GM18511 (cell line): ENCODE measurements around the gene TLL2.

Experiments
- ATAC-seq: cut with Tn5 transposase; IDR thresholded peaks from one replicate; pipeline ENCODE4 v1.9.1; 2021; ENCODE audit warnings: mild to moderate bottlenecking, moderate library complexity; ENCODE audit not compliant: unreplicated experiment

TLL2 gene

DNA sequence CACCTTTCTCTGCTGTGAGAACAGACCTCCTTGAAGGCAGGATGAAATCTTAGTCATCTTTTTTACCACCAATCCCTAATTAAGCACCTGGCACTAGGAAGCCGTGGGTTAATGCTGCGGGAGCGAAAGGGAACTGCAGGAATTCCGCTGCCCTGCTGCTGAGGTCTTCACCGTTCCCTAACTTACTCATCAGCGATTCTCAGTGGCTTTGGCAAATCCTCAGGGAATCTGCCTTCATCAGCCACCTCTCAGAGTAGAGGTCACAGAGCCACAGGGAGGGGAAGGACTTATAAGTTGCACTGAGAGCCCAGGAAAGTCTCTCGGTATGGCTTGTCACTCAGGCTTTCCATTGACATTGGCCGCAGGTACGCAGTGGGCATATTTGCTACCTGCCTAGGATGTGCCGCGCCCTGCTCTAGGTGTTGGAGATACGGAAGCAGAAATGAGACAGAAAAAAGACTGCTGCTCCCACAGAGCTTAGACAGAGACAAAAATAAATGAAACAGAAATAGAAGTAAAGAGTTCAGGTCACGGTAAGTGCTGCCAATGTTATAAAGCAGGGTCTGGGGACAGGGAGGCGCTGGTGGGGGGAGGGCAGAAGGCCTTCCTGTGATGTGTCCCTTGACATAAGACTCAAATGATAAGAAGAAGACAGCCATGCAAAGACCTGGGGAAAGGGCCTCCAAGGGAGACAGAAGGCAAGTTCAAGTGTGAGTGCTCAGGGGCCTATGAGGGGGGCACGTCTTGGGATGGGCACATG lies 82.3 kb downstream of the TLL2 start:
- ATAC-seq: no peak

DNA sequence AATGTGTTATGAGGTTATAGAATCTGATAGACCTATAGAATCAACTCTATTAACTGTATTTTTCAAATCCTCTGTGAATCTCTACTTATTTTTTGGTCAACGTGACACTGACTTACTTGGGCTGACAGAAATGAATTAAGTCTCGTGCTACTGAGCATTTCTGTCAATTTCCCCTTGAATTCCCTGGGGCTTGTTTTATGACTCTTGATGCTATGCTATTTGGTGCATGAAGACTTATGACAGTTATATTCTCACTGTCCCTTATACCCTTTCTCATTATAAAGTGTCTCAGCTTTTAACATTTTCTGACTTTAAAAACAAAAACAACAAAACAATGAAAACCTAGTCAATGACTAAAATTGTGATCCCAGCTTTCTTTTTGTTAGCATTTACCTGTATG lies 86.4 kb downstream of the TLL2 start:
- ATAC-seq: no peak

DNA sequence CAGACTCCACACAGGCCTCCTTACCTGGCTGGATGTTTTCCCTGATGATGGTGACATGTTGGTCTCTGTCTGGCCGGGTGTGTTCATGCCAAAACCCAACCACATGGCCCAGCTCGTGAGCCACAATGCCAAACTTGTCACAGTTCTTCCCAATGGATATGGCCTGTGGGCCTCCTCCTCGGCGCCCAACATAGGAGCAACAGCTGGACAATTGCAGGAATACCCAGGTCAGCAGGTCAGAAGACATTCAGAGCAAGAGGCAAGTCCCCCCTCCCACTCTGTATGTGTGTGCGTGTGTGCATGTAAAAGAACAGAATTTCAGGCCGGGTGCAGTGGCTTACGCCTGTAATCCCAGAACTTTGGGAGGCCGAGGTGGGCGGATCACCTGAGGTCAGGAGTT lies 91.2 kb downstream of the TLL2 start:
- no peak for ATAC-seq

DNA sequence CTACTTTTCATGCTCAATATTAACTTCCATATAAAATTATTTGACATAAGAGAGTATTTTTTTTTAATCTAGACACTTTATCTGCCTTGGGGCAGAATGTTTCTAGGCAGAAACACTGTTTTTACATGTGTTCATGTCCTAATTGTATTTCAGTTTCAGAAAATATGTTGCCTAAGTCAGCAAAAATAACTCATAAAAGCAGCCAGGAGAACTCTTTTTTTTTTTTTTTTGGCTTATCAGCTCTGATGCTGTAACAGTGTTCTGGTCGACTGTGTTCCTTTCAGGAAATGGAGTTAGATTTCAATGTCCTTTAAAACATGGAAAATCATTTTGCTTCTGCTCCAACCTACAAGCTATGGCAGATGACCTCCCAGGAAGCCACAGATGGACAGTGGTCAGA lies 91.7 kb downstream of the TLL2 start:
- ATAC-seq: no peak

DNA sequence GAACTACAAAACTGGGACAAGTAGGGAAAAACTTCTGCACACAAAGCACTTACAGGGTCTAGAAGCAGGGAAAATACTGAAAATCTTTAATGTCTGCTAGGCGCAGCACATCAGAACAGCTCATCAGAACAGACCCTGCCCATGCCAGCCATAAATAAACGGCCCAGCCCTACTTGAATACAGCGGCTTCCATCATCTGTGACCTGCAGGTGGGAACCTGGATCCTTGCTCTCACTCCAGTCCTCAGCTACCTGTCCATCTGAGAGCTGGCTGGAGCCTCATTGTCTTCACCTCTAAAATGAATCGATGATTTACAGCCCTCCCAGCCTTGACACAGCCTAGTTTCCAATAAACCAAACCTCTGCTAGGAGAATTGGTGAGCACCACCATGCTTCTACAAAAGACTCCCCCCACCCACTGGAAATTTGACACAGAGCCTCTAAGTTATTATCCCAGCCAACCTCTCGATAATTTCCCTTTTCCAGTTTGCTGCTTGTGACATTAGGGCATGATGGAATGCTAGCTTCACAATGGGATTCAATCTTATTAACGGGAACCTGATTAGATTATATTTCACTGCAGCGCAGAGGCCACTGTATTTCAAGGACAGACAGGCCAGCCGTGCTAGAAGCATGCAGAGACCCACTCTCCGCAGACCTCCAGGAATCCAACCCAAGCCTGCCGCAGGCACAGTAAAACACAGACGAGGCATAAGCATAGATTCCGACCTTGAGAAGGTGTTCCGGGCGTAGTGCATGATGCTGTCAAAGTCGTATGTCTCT lies 93.3 kb downstream of the TLL2 start:
- no peak for ATAC-seq

DNA sequence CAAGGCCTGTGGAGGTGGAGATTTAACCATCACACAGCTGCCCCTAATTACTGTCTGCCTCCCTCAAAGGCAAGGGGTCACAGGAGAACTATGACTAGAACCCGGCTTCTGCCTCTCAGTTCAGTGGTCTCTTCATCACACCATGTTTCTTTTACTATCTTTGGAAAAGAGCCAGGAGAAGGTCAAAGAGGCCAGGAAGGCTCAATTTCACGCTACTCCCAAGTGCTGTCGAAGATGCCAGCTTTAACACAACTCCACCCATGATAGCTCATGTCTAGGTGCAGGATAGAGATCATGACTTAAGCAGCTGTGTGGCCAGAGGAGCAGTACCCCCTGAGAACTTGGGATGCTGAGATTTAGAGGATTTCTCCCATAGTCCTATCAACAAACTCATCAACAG lies 94.4 kb downstream of the TLL2 start:
- no peak for ATAC-seq

DNA sequence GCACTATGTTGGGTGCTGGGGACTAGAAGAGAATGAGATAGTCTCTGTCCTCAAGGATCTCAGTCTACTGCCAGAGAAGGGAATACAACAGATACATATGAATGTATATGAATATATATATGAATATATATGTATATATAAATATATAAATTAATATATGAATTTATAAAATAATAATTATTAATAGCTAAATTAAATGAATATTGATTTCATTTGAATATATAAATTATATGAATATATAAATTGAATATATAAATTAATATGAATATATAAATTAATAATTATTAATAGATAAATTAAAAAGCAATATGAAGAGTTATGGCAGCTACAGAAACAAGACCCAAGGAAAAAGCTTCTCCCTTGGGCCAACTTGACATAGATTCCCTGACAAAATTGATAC lies 95.1 kb downstream of the TLL2 start:
- no peak for ATAC-seq

DNA sequence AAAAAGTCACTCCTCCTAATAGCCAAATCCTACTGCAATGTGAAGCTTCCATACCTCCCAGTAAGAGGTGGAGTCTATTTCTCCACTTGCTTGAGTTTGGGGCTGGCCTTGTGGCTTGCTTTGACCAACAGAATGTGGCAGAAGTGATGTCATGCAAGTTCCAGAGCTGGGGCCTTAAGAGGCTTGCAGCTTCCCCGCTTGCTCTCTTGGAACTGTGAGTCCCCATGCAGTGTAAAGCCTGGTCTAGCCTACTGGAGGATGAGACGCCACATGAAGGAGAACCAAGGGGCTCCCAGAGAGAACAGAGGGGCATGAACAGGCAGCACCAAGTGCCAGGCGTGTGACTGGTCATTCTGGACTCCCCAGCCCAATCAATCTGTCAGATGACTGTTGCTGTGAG lies 96.3 kb downstream of the TLL2 start:
- no peak for ATAC-seq

DNA sequence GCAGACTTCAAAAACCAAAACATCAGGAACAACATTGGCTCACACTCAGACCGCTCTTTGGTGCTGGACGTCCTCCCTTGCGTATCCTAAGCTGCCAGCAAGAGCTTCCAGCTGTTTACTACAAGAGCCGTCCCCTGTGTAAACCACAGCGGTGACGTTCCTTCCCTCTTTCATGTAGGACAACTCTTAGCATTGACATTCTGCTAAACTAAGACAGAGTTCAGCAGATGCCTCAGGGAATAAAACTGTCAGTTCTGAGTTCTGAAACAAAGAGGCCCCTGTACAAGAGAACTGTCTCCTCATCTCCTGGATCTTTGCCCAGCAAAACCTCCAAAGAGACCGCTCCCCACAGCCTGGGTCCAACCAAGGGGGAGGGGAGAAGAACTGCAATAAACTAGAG lies 97.1 kb downstream of the TLL2 start:
- ATAC-seq: no peak

DNA sequence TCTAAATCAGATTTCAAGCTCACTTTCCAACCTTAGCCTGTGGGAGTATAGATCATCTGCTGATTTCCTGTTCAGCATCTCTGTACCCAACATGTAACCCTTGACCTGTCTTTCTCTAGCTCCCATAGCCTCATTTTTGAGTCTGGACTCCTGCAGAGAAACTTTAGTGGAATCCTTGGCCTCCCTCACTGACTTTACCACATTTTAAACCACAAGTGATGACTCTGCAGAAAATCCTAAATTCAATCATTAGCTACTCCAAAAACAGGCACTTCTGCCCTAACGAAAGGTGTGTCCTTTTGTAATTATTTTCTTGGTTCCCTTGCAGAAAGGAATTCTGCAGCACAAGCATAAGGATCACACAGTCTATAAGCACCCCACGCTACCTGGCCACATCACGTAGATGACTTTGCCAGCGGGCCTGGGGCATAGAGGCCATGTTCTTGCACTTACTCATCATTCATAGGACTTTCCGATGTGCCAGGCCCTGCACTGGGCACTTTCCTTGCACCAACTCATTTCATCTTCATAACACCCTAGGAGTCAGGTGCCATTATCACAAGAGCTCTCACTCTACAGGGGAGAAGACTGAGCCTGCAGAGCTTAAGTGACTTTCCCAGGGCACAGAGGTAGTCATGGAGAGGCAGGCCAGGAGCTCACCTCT lies 97.7 kb downstream of the TLL2 start:
- no peak for ATAC-seq

DNA sequence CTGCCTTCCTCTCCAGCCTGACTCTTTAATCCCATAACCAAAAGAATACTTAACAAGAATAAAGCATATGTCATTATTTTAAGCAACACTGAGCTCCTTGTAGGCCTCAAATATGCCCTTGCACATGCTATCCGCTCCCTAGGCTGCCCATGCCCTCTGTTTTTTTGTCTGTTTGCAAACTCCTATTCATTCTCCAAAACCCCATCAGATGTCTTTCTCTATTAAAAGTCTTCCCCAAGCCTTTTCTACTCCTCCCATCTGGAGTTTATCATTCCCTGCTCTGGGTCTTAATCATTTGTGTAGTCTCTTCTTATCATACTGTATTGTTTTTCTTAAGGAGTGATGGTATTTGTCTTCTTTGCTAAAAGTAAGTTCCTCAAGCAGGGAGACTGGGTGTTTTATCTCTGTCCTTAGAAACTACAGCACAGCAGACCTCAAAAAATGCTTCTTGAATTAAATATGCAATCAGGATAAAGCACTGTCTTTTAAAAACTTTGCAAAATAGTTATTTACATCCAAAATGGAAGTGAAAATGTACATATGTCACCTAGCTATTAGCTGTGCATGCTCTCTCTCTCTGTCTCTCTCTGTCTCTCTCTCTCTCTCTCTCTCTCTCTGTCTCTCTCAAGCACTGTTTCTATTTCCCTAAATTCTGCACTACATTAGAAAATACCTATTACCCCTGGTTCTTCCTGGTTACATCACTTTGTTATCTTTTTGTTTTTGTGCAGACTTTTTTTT lies 98.4 kb downstream of the TLL2 start:
- no peak for ATAC-seq

DNA sequence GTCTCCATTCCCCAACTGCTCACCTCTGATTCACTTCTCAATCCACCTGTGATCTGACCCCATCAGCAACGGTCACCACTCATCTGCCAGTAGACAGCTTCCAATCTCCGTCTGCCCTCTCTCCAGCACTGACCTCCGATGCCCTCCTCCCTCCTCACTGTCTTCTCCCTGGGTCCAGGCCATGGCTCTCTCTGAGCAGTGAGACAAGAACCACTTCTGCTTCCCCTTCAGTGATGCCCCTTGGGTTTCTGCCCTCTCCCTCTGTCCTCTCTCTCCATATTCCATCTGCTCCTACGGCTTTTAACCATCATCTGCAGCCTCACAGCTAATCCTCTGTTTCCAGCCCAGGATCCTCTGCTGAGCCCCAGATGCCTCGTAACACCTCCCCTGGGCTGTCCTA lies 99.4 kb downstream of the TLL2 start:
- no peak for ATAC-seq

DNA sequence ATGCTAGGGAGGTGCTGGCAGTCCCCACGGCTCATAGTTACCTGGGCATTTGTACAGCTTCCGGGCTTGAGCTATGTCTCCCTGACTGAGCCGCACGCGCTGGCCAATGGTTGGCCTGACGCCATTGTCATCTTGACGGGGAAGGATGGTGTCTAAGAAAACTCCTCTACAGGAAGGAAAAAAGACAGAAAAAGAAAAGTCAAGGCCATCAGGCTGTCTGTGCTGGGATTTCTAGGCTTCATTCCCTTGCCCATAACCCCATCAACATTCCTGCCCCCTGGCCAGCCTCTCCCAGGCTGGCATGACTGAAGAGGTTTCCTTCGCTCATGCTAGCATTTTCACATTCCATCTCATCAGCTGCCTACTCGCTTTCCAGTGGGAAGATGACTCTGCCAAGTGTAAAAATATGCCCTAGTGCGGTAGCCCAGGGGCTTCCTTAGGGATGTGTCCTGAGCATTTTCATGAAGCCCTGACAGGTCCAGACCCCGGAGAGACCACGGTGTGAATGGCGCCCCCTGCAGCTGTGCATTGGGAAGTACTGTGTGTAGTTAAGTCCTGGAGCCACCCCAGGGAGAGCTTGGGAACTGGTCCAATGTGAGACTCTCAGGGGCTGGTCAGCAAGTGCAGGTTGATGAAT lies 100.5 kb downstream of the TLL2 start:
- ATAC-seq: no peak

DNA sequence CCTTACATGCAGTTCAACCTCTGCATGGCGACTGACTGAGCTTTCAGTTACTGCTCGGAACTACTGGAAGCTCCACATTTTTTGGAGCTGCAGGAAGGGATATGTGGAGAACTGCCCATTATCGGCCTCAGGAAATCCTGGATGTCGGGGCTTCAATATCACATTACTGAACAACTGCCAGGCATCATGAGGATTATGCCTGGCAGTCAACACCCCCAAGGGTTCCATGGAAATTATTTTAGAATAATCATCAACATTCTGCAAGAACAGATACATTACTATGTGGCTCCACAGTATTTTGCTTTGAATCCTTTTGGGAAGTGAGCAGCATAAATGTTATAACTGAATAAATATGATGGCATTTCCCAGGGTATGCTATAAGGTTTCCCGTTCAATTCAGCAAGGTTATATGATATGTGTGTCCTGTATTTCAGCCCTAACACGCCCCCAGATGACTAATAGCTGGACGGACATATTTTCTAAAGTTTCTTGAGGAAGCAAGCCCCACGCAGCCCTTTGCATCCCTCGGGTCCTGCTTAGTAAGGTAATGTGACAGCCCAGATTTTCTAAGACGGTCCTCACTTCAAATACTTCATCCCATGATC lies 101.9 kb downstream of the TLL2 start:
- no peak for ATAC-seq

DNA sequence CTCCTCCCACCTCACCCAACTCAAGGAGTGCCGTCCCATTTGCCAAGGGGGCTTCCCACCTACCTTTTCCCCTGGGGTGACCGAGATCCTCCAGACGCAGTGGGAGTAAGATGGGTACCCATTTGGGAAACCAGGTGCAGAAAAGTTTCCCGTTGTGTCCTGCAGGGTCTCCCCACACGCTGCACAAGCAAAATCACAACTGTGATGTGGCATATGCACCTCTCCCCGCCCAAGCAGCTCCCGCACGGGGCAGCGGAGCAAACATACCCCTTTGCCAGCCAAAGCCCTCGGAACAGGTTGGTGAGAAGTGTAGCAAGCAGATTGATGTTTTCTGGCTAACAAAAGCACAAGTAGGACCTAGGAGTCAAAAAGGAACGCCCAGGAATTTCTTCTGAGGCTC lies 103.4 kb downstream of the TLL2 start:
- no peak for ATAC-seq

DNA sequence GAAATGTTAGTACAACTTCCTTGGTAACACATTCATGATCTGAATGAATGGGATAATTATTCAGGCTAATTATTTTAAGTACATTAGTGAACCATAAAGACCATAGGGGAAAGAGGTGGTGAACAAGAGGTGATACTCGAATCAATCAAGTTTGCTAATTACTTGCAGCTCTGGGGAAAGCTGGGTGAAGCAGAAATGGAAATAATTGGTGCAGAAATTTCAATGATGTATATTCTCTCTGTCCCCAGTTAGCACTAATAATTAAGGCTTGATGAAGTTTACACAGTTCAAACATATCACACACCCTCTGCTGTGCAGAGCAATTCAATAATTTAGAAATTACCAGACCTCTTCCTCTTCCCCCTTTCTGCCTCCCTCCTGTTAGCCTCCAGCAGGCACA lies 105.5 kb downstream of the TLL2 start:
- ATAC-seq: no peak

DNA sequence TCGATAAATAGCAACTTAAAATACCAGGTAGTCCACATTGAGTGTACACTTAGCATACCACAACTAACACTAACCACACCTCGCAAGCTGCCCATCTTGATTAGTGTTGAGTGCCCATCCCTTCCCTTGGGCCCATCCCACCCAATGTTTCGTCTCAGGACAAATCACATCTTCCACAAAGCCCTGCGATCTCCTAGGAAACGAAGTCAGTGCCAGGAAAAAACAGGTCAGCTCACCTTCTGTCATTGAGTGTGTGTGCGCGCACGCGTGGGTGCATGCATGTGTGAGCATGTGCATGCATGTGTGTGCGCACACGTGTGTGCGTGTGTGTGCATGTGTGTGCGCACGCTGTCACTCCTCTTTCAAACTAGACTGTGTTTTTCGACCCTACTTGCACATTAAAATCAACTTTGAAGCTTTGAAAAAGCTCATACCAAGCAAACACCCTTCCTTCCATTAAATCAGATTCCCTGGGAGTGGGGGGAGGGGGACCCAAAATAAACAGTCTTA lies 106.1 kb downstream of the TLL2 start:
- ATAC-seq: no peak

DNA sequence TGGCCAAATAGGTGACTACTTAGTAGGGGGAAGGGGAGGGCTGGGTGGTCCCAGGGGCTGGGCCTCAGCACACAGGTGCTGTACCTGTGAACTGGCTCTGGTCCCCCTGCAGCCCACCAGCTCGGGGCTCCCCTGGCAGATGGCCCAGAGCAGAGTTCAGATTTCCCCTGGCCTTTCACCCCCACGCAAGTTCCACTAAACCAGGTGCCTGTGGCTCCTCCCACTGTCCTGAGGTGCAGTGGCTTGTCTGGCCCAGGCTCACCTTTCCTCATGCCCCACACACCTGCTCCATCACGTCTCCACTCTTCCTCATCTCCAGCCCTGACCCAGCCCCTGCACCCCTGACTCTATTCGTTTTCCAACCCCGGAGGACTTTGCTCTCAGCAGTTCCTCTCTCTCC lies 107.6 kb downstream of the TLL2 start:
- ATAC-seq: no peak

DNA sequence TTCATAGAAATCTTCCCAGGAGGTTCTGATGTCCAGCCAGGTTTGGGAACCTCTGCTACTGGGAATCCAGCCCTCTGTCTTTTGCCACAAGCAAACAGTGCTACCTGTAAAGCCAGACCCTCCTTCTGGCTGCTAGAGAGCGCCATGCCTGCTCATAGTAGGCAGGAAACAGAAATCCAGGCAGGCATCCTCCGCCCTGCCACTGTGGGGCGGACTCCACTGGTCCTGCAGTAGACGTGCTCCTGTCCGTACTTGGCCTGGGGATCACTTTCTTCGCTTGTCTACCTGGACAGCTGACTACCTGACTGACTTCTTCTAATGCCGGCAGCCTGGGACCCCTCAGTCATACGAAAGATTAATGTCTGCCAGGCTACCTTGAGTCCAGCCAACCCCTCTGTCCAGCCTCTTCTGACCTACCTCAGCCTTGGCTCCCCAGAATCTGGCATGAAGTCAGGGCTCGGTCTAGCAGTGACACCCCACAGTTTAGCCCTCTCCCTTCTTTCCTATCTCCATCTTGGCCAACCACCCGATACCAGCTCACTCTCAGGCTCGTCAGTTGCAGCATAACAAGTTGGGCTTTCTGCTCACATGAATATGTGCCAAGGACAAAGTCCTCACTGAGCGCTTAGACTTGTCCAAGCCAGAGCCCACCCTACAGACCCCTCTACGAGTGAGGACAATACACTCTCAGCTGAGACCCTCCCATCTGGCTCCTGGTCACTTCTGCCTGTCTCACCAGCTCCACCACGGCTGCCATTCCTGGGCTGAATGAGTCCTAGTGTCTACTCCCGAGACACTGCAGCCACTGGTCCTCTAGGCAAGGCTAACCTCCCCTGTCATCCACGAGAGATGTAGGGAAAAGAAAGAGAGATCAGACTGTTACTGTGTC lies 111.1 kb downstream of the TLL2 start:
- ATAC-seq: no peak
